GM18508 (cell line): Measurements from ENCODE around the gene CACNG6.
"Not testable (repeated sequence)": the region's sequence is repeated elsewhere in the genome, so short reads cannot be mapped to it uniquely, and the experiment has no call there.

ENCODE experiments used
- ATAC-seq: cut with Tn5 transposase; IDR thresholded peaks from one replicate; pipeline ENCODE4 v1.9.1; 2021; ENCODE audit warnings: moderate number of reproducible peaks; ENCODE audit not compliant: insufficient read depth, unreplicated experiment

Gene CACNG6

GRCh38 chr19:53991224-53992113 lies at the start of gene CACNG6:
Gene CACNG6, plus strand, starts transcription at chr19:53991637. Its CDS starts 1,241 bp downstream, at chr19:53992878.
- ATAC-seq = no peak

GRCh38 chr19:53942001-53942786 lies 49.2 kb upstream of the CACNG6 start:
- no peak for ATAC-seq

- no peak for ATAC-seq
Observed at GRCh38 chr19:53944416-53944815, 47.0 kb upstream of the CACNG6 start.

GRCh38 chr19:53944933-53945332 lies 46.5 kb upstream of the CACNG6 start:
- ATAC-seq = no peak

- no peak for ATAC-seq
Observed at GRCh38 chr19:53945441-53945840, 46.0 kb upstream of the CACNG6 start.

- ATAC-seq = no peak
Observed at GRCh38 chr19:53945998-53946397, 45.4 kb upstream of the CACNG6 start.

GRCh38 chr19:53947624-53948023 lies 43.8 kb upstream of the CACNG6 start:
- ATAC-seq = no peak

GRCh38 chr19:53948611-53949010 lies 42.8 kb upstream of the CACNG6 start:
- not testable (repeated sequence) for ATAC-seq

- ATAC-seq = no peak
Observed at GRCh38 chr19:53951436-53951835, 40.0 kb upstream of the CACNG6 start.

- no peak for ATAC-seq
Observed at GRCh38 chr19:53951947-53952346, 39.5 kb upstream of the CACNG6 start.

GRCh38 chr19:53953383-53953782 lies 38.1 kb upstream of the CACNG6 start:
- no peak for ATAC-seq

GRCh38 chr19:53957448-53958167 lies 33.8 kb upstream of the CACNG6 start:
- no peak for ATAC-seq

- ATAC-seq = no peak
Observed at GRCh38 chr19:53958168-53958571, 33.3 kb upstream of the CACNG6 start.

GRCh38 chr19:53958823-53959757 lies 32.3 kb upstream of the CACNG6 start:
- ATAC-seq = no peak

- no peak for ATAC-seq
Observed at GRCh38 chr19:53960187-53960586, 31.2 kb upstream of the CACNG6 start.

GRCh38 chr19:53960886-53961285 lies 30.6 kb upstream of the CACNG6 start:
- no peak for ATAC-seq

- no peak for ATAC-seq
Observed at GRCh38 chr19:53961523-53962356, 29.7 kb upstream of the CACNG6 start.

GRCh38 chr19:53962887-53963431 lies 28.5 kb upstream of the CACNG6 start, which contains the start of gene CACNG8:
Gene CACNG8, plus strand, starts transcription at chr19:53962937.
- ATAC-seq = no peak
